AG10803 (cell line): ENCODE data around the gene GNAZ.

Source experiments
- DNase-seq: peaks from one replicate; pipeline ENCODE4 v3.0.0; 2010; ENCODE audit warnings: low read depth
- H3K4me3 ChIP-seq: 2 replicates; pipeline ENCODE4 v1.5.1; 2011; ENCODE audit warnings: mild to moderate bottlenecking, low read length, control low read depth
- CTCF ChIP-seq: conservative IDR thresholded peaks from 2 replicates; pipeline ENCODE4 v1.5.1; 2011; ENCODE audit warnings: mild to moderate bottlenecking, low read length, control low read depth, inconsistent platforms

GNAZ gene

DNA sequence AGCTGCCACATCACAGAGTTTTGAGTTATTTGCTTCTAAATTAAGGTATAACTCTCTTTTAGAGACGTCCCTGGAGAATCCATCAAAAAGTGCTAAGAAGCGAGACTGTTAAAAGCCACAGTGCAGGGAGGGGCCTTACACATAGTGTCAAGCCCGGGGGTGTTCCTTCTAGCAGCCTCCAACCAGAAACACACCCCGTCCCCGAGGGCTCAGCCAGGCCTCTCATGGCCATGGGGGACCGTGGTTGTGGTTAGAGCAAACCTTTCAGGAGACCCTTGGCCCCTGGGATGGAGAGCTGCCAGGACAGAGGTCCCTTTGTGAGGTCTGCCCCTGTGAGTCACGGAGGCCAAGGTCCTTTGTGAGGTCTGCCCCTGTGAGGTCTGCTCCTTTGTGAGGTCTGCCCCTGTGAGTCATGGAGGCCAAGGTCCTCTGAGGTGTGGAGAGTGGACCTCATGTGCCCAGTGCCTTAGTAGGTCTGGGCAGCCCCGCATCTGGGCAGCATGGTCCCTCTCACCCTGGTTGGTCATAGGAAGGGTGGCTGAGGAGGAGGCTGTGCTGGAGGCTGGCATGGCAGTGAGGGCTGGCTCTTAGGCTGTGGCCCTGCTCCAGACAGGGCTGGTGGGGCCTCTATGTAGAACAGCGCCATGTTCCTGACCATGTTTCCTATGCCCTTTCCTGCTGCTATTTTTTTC is 5.4 kb downstream of the GNAZ start:
- TF ChIP-seq CTCF: no peak
- DNase-seq: no peak
- no peak overlapping the region for H3K4me3 ChIP-seq

GRCh38 chr22:23076896-23077572 is 6.7 kb downstream of the GNAZ start:
- H3K4me3 ChIP-seq: no peak overlapping the region
- no peak for DNase-seq
- no peak for TF ChIP-seq CTCF

DNA sequence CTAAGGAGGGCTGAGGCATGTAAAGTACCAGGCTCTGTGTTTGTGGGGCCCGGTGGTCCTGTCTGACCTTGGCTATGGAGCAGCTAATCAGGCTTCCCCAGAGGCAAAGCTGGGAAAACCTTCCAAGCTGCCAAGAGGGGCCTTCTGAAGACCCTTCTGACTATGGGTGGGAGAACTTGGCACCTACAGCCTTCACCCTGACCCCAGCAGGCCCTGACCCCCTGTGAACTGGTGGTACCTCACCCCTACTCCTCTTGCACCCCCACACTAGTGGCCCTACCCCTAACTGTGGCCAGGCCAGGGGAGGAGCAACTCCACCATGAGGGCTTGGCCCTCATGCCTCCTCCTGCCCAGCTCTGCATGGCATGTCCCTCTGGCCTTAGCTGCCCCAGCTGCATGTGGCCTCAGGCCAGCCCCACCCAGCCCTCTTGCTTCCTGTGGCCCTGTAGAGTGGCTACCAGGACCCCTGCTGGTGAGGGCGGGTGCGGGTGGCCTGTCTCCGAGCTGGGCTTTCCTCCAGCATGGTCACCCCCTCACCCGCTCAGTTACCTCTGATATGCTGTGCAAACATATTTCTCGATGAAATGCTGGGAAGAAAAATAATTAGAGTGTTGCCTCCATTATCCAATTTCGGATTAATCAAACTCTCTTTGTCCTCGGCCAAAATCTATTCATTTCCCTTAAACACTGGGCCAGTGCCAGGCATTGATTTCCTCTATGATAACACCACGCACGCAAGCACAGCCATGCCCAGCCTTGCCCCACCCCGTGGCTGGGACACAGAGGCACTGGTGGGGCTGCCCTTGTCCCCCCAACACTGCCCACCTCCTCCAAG is 7.5 kb downstream of the GNAZ start:
- no peak overlapping the region for H3K4me3 ChIP-seq
- DNase-seq: no peak
- no peak for TF ChIP-seq CTCF

DNA sequence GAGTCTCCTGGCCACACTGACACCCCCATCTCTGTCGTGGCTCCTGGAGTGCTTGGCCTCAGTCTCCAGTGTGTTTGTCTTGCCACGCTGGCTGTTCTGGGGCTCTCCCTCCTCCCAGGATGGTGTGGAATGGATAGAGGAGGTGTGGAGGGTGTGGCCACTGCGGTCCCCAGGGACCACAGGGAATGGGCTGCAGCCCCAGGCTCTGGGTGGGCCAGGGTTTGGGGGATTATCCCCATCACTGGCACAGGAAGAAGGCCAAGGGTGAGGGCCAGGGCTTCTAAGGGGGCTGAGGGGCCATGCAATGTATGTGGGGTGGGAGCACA is 8.1 kb downstream of the GNAZ start:
- no peak for TF ChIP-seq CTCF
- no peak for DNase-seq
- no peak overlapping the region for H3K4me3 ChIP-seq

DNA sequence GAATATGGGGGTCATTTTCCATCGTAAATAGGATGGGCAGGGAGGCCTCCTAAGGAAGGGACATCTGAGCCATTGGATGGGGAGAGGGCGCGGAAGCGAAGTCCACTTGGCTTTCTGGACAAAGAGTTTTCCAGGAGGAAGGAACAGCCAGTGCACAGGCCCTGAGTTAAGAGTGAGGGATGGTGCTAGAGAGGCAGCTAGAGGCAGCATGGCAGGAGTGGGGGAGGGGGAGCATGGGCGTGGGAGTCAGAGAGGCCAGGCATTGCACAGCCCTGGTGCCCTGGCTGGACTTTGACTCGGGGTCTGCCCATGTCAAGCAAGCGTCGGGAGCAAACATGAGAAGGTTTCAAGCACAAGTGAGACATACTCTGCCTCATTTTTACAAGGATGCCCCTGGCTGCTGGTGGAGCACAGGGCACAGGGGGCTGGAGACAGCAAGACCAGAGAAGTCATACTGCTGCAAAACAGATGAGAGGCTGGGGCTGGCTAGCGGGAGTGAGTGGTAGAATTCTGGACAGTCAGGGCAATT is 9.0 kb downstream of the GNAZ start:
- TF ChIP-seq CTCF: no peak
- no peak overlapping the region for H3K4me3 ChIP-seq
- DNase-seq: no peak

DNA sequence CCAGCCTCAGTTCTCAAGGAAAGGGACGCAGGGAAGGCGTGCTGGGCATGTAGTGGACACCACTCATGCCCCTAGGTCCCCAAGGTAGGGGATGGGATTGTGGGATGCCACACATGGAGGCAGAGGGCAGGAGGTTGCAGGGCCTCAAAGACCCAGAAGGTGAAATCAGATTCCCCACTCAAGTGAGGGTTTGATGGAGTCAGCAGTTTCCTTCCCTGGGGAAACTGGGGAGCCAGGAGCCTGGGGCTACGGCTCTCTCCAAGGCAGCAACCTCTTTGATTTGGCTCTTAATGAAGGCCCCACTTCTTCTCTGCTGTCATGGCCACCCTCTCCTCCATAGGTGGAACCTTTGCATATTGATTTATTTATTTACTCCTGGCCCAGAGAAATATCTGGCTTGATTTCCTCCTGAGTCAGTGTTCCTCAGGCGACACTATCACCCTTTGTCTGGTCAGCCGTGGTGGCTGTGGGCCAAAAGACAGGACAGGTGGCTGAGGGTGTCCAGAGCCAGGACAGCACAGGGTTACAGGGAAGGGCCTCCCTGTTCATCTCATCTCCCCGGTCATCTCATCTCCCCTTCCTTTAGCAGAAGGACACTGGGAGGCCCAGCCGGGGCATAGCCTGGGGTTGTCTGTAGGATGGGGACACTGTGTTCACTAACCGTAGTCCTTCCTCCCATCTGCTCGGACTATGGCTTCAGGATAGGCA is 9.6 kb downstream of the GNAZ start:
- DNase-seq: no peak
- no peak overlapping the region for H3K4me3 ChIP-seq
- TF ChIP-seq CTCF: no peak
